ENCODE data around the gene ABCC4.

The ABCC4 gene

GRCh38 chr13:95301183-95301967 lies at the start of gene ABCC4:
TSS of gene ABCC4 (minus strand) at chr13:95301451. CDS start at chr13:95301314, 137 bp downstream.
- peak; percentile 53 for DNase-seq

GRCh38 chr13:95349267-95349666 lies 48.0 kb upstream of the ABCC4 start:
- no peak for DNase-seq

- DNase-seq: no peak
These were observed 42.7 kb upstream of the ABCC4 start for GRCh38 chr13:95343944-95344343.

- no peak for DNase-seq
These were observed 40.2 kb upstream of the ABCC4 start for GRCh38 chr13:95341441-95341840.

- no peak for DNase-seq
These were observed 37.7 kb upstream of the ABCC4 start for GRCh38 chr13:95338905-95339304.

- no peak for DNase-seq
These were observed 36.3 kb upstream of the ABCC4 start for GRCh38 chr13:95337597-95337996.

- DNase-seq: no peak
These were observed 34.4 kb upstream of the ABCC4 start for GRCh38 chr13:95335667-95336066.

- DNase-seq: no peak
These were observed 27.1 kb upstream of the ABCC4 start for GRCh38 chr13:95328386-95328785.

GRCh38 chr13:95327190-95327589 lies 25.9 kb upstream of the ABCC4 start:
- no peak for DNase-seq

GRCh38 chr13:95326695-95327094 lies 25.4 kb upstream of the ABCC4 start:
- DNase-seq: no peak

- DNase-seq: no peak
These were observed 24.2 kb upstream of the ABCC4 start for GRCh38 chr13:95325485-95325884.

- DNase-seq: no peak
These were observed 22.8 kb upstream of the ABCC4 start for GRCh38 chr13:95323930-95324662.

GRCh38 chr13:95319551-95320274 lies 18.5 kb upstream of the ABCC4 start:
- no peak for DNase-seq

- DNase-seq: no peak
These were observed 16.1 kb upstream of the ABCC4 start for GRCh38 chr13:95317039-95317989.

- DNase-seq: no peak
These were observed 14.5 kb upstream of the ABCC4 start for GRCh38 chr13:95315752-95316151.

- DNase-seq: no peak
These were observed 6.3 kb upstream of the ABCC4 start for GRCh38 chr13:95307507-95307906.

GRCh38 chr13:95304453-95304852 lies 3.2 kb upstream of the ABCC4 start:
- no peak for DNase-seq

- DNase-seq: no peak
These were observed 730 bp upstream of the ABCC4 start for GRCh38 chr13:95301968-95302393.

- no peak for DNase-seq
These were observed 547 bp downstream of the ABCC4 start for GRCh38 chr13:95300625-95301182.

- no peak for DNase-seq
These were observed 2.2 kb downstream of the ABCC4 start for GRCh38 chr13:95298971-95299621.

- no peak for DNase-seq
These were observed 2.9 kb downstream of the ABCC4 start for GRCh38 chr13:95298169-95298965.
